HL-60/S4 treated with retinoic acid at 250 ng/mL for 4 days and 3 days (cell line): ENCODE data around the gene WLS.

Experiments used
- in situ Hi-C: fragments of 300-500 bp; cut with MboI; formaldehyde crosslinking; loops from 2 replicates; pipeline ENCODE4 v1.7.0; 2022; ENCODE audit warnings: low sequenced_read_pairs

The WLS gene

GRCh38 chr1:68229650-68230483, 2.5 kb downstream of the WLS start:
- in situ Hi-C loops: no loop called here

GRCh38 chr1:68228851-68229250, 3.5 kb downstream of the WLS start:
- in situ Hi-C loops: no loop called here

- in situ Hi-C loops: no loop called here
Measured at GRCh38 chr1:68227598-68227997, 4.7 kb downstream of the WLS start.

GRCh38 chr1:68225781-68226180, 6.5 kb downstream of the WLS start:
- in situ Hi-C loops: no loop called here

GRCh38 chr1:68223687-68224086, 8.6 kb downstream of the WLS start:
- in situ Hi-C loops: no loop called here

GRCh38 chr1:68221980-68222373, 10.3 kb downstream of the WLS start:
- in situ Hi-C loops: no loop called here

GRCh38 chr1:68221001-68221979, 11.0 kb downstream of the WLS start:
- in situ Hi-C loops: no loop called here

- in situ Hi-C loops: no loop called here
Measured at GRCh38 chr1:68220420-68220819, 11.9 kb downstream of the WLS start.

- in situ Hi-C loops: no loop called here
Measured at GRCh38 chr1:68218490-68218889, 13.8 kb downstream of the WLS start.

- in situ Hi-C loops: no loop called here
Measured at GRCh38 chr1:68217618-68218017, 14.7 kb downstream of the WLS start.

- in situ Hi-C loops: no loop called here
Measured at GRCh38 chr1:68217060-68217554, 15.2 kb downstream of the WLS start.

GRCh38 chr1:68216089-68216772, 16.1 kb downstream of the WLS start:
- in situ Hi-C loops: no loop called here

- in situ Hi-C loops: no loop called here
Measured at GRCh38 chr1:68213843-68214242, 18.5 kb downstream of the WLS start.

GRCh38 chr1:68211761-68212380, 20.5 kb downstream of the WLS start:
- in situ Hi-C loops: no loop called here

GRCh38 chr1:68210829-68211228, 21.5 kb downstream of the WLS start:
- in situ Hi-C loops: no loop called here

GRCh38 chr1:68210027-68210426, 22.3 kb downstream of the WLS start:
- in situ Hi-C loops: no loop called here

GRCh38 chr1:68206848-68207689, 25.3 kb downstream of the WLS start:
- in situ Hi-C loops: no loop called here

GRCh38 chr1:68205794-68206358, 26.4 kb downstream of the WLS start:
- in situ Hi-C loops: no loop called here

- in situ Hi-C loops: no loop called here
Measured at GRCh38 chr1:68204977-68205630, 27.2 kb downstream of the WLS start.
